GM18508 (cell line): ENCODE data around the gene FABP6.

Experiments used
- ATAC-seq: cut with Tn5 transposase; IDR thresholded peaks from one replicate; pipeline ENCODE4 v1.9.1; 2021; ENCODE audit warnings: moderate number of reproducible peaks; ENCODE audit not compliant: insufficient read depth, unreplicated experiment

Gene FABP6

GRCh38 chr5:160286947-160287346 lies 57.6 kb downstream of the FABP6 start:
- ATAC-seq = no peak

- no peak for ATAC-seq
These were observed 58.2 kb downstream of the FABP6 start for GRCh38 chr5:160287378-160288051.
